Stomach (tissue), 19 donors: ENCODE data around the gene SMURF1. TPM values are rescaled to one million over a fixed set of nuclear protein-coding genes. Genes with fewer than 3 reads are reported as not detected.

Experiments
- DNase-seq, 2 donors: peaks; one replicate each; pipeline versions ENCODE4 v3.0.0 to v3.0.0-alpha.2; 2013 to 2019
- H3K27ac ChIP-seq, 5 donors: fragments of 200-600 bp in 4 of 5; sonication (generic) in 4 of 5; one replicate each; pipeline ENCODE4 v1.5.1; 2013 to 2019; ENCODE audit warnings: mild to moderate bottlenecking in 1 of 5, moderate library complexity in 1 of 5
- H3K27me3 ChIP-seq, 3 donors: fragments of 200-600 bp; sonication (generic); one replicate each; pipeline ENCODE4 v1.5.1; 2017 to 2019; ENCODE audit warnings: mixed run types in 1 of 3
- H3K36me3 ChIP-seq, 4 donors: fragments of 200-600 bp; sonication (generic); 1 replicate in 3 of 4; 2 replicates in 1 of 4; pipeline ENCODE4 v1.5.1; 2016 to 2019
- H3K4me1 ChIP-seq, 4 donors: fragments of 200-600 bp; sonication (generic); one replicate each; pipeline ENCODE4 v1.5.1; 2016 to 2019
- H3K4me3 ChIP-seq, 4 donors: fragments of 200-600 bp; sonication (generic) in 3 of 4; one replicate each; pipeline ENCODE4 v1.5.1; 2016 to 2019; ENCODE audit warnings: mild to moderate bottlenecking in 1 of 4
- H3K9me3 ChIP-seq, 4 donors: fragments of 200-600 bp; sonication (generic); one replicate each; pipeline ENCODE4 v1.5.1; 2016 to 2019
- CTCF ChIP-seq, 7 experiments: fragments of 450-650 bp in 4 of 7; fragments of 200-600 bp in 3 of 7; sonication (generic) in 3 of 7; IDR thresholded peaks; one replicate each; pipeline ENCODE4 v1.5.1; 2016 to 2019; ENCODE audit warnings: antibody characterized with exemption in 7 of 7, control low read depth in 2 of 7, mild to moderate bottlenecking in 1 of 7
- EP300 ChIP-seq: sonication (generic); formaldehyde crosslinking; IDR thresholded peaks from one replicate; pipeline ENCODE4 v1.6.1; 2017; ENCODE audit warnings: antibody characterized with exemption
- POLR2A ChIP-seq, 4 donors: fragments of 450-650 bp; IDR thresholded peaks; one replicate each; pipeline ENCODE4 v1.6.1; 2016; ENCODE audit warnings: antibody characterized with exemption in 4 of 4, control low read depth in 2 of 4, mild to moderate bottlenecking in 1 of 4, moderate library complexity in 1 of 4
- POLR2AphosphoS5 ChIP-seq, 3 donors: sonication (generic); formaldehyde crosslinking; IDR thresholded peaks; one replicate each; pipeline ENCODE4 v1.6.1; 2016; ENCODE audit warnings: antibody characterized with exemption in 3 of 3
- WGBS, 5 donors: extraction: QIAGEN DNeasy Blood & Tissue Kit in 3 of 5; methylation state at CpG; one replicate each; pipeline versions ENCODE4 v1.1.5 to v1.1.7; 2013 to 2018; 5-methylcytosine and 5-hydroxymethylcytosine counted together
- intact Hi-C: fragments of 100-400 bp; cut with DNase I; formaldehyde crosslinking; loops from one replicate; pipeline ENCODE4 v1.15.1; 2023; ENCODE audit warnings: low total_unique reads
- long read RNA-seq, 10 donors: transcript quantifications; one replicate each; lab custom pipeline, GENCODE V29; 2026
- polyA plus RNA-seq, 3 donors: library from polyadenylated mRNA; stranded (reverse); fragments of 200-250 nt; gene quantifications; one replicate each; pipeline ENCODE4 v1.2.3, GENCODE V29; 2013
- total RNA-seq, 5 donors: library from RNA; depleted of rRNA; stranded (reverse); fragments of >200 nt; gene quantifications; one replicate each; pipeline versions ENCODE4 v1.1.0 to v1.2.3, GENCODE V29; 2014 to 2016
- donor health status: healthy with polysubstance abuse.
- donor health status: Bipolar disorder and iron deficiency.
- donor health status: healthy.

Gene SMURF1
- total RNA-seq (10 to 100 TPM; 28.6 to 46.8 (median 36.5) TPM), polyA plus RNA-seq (10 to 100 TPM in 1 of 3 donors, 1 to 10 TPM in 2; 8.0 to 14.8 (median 9.4) TPM)
- long read RNA-seq, donor 1, result 0 reads
- long read RNA-seq, donor 2, full-length matches to known transcripts, result 3 of 3 reads
- long read RNA-seq, donor 2, partial matches to known transcripts, result 0 of 3 reads
- long read RNA-seq, donor 2, other reads (novel, unspliced or antisense), result 0 of 3 reads
- long read RNA-seq, donor 3, full-length matches to known transcripts, result 1 of 1 reads
- long read RNA-seq, donor 3, partial matches to known transcripts, result 0 of 1 reads
- long read RNA-seq, donor 3, other reads (novel, unspliced or antisense), result 0 of 1 reads
- long read RNA-seq, donor 4, result 0 reads
- long read RNA-seq, donor 5, full-length matches to known transcripts, result 2 of 2 reads
- long read RNA-seq, donor 5, partial matches to known transcripts, result 0 of 2 reads
- long read RNA-seq, donor 5, other reads (novel, unspliced or antisense), result 0 of 2 reads
- long read RNA-seq, donor 6, full-length matches to known transcripts, result 3 of 3 reads
- long read RNA-seq, donor 6, partial matches to known transcripts, result 0 of 3 reads
- long read RNA-seq, donor 6, other reads (novel, unspliced or antisense), result 0 of 3 reads
- long read RNA-seq, donor 7, full-length matches to known transcripts, result 1 of 1 reads
- long read RNA-seq, donor 7, partial matches to known transcripts, result 0 of 1 reads
- long read RNA-seq, donor 7, other reads (novel, unspliced or antisense), result 0 of 1 reads
- long read RNA-seq, donor 8, full-length matches to known transcripts, result 1 of 1 reads
- long read RNA-seq, donor 8, partial matches to known transcripts, result 0 of 1 reads
- long read RNA-seq, donor 8, other reads (novel, unspliced or antisense), result 0 of 1 reads
- long read RNA-seq, donor 9, result 0 reads
- long read RNA-seq, donor 10, result 0 reads

DNA sequence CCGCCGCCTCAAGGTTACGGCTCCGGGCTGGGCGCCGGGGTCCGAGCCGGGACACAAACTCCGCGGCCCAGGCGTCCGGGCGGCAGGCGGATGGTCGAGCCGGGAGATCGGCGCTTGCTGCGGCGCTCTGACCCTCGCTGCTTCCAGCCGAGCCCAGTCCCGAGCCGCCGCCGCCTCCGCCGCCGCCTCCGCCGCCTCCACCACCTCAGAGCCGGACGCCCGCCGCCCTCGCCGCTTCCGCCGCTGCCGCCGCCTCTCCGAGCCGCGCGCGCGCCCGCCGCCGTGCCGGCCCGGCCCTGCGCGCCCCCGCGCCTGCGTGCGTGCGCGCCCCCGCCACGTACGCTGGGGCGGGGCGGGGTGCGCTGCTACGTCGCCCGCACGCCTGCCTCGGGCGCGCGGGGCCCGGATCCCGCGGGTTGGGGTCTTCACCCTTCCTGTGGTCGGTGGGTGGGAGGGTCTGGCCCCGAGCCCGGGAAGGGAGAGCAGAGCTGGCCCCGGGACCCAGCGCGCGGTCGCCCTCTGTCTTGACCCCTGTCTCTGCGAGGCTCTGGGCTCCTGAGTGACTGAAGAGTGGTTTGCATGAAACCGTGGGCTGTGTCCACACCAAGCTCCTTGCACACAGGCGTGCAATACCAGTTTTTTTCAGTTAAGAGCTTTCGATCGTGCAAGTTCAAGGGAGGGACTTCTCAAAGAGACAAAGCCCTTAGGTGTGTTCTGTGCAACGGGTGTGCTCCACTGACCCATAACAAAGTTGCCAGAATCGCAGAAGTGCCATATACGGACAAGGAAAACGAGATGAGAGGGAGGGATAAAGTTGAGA is at the start of gene SMURF1:
TSS of gene SMURF1 (minus strand) at position 256 of the 820 bp plus-strand sequence. CDS start 328 bp downstream, outside the sequence.
- intact Hi-C loops, result loop anchor here (10.0 kb wide), 1 partner anchor 109 kb away; no protein-coding TSS in a partner anchor
- DNase-seq, result peak; percentile 76 to 90
- H3K4me3 ChIP-seq, result peak within 1 kb of the TSS; percentile 93 to 100 (median 97)
- H3K4me1 ChIP-seq, result peaks cover 20 to 49% (median 43%) of the 10 kb centered on the region in 4 donors
- H3K27ac ChIP-seq, result peak within 1 kb of the TSS; percentile 97 to 100 (median 99)
- 0 to 1% (median 0%) methylated on average over 8 to 94 of the region's 94 CpGs for WGBS, 5 donors
- H3K27me3 ChIP-seq, result no peaks in the 10 kb centered on the region
- no peaks in the 10 kb centered on the region for H3K36me3 ChIP-seq
- TF ChIP-seq EP300 (no peak), POLR2A (IDR thresholded peaks at IDR 0.05) (peak in 1 of 4 donors; percentile 11), POLR2AphosphoS5 (IDR thresholded peaks at IDR 0.05) (peak in 2 of 3 donors; percentile 64 to 66)
- H3K9me3 ChIP-seq, result no peaks in the 10 kb centered on the region

GRCh38 chr7:99191869-99192596 is 48.1 kb upstream of the SMURF1 start:
- Histone ChIP-seq H3K27ac (no peak overlapping the region), H3K4me1 (peaks cover 0 to 14% (median 2%) of the 10 kb centered on the region in 4 donors), H3K36me3 (no peaks in the 10 kb centered on the region), H3K27me3 (no peaks in the 10 kb centered on the region), H3K4me3 (no peak overlapping the region), H3K9me3 (no peaks in the 10 kb centered on the region)
- 93 to 96% (median 93%) methylated on average over 4 to 5 of the region's 5 CpGs for WGBS, 5 donors
- intact Hi-C loops, result no loop called here
- DNase-seq, result no peak
- TF ChIP-seq CTCF (IDR thresholded peaks at IDR 0.05), result no peak
- no peak for TF ChIP-seq EP300
- no peak for TF ChIP-seq POLR2A (IDR thresholded peaks at IDR 0.05)
- no peak for TF ChIP-seq POLR2AphosphoS5 (IDR thresholded peaks at IDR 0.05)

- no peak overlapping the region for H3K27ac ChIP-seq
- intact Hi-C loops, result no loop called here
- H3K4me3 ChIP-seq, result no peak overlapping the region
- peak in 1 of 2 donors; percentile 78 for DNase-seq
- H3K27me3 ChIP-seq, result no peaks in the 10 kb centered on the region
- H3K36me3 ChIP-seq, result no peaks in the 10 kb centered on the region
- no peaks in the 10 kb centered on the region for H3K9me3 ChIP-seq
- H3K4me1 ChIP-seq, result peaks cover 0 to 14% (median 2%) of the 10 kb centered on the region in 4 donors
- WGBS, 5 donors, result 32 to 48% (median 34%) methylated on average over 7 of the region's 7 CpGs
- TF ChIP-seq EP300 (no peak), POLR2AphosphoS5 (IDR thresholded peaks at IDR 0.05) (peak in 2 of 3 donors; percentile 24 to 53)
Measured at GRCh38 chr7:99190359-99191009, 46.6 kb upstream of the SMURF1 start.

DNA sequence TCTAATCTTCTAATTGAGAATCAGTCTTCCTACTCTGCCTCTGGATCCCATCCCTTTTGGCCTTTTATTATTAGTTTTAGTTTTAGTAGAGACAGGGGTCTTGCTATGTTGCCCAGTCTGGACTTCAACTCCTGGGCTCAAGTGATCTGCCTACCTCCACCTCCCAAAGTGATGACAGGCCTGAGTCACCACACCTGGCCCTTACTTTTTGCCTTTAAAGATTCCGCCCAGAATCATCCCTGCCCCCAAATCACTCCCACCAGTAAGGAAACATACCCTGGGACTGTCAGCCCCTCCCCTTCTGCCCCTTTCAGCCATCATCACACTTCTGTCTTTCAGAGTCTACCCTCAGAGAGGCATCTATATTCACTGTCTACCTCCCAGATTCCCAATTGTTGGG is 45.3 kb upstream of the SMURF1 start:
- H3K27ac ChIP-seq, result no peak overlapping the region
- H3K4me1 ChIP-seq, result peaks cover 0 to 14% (median 2%) of the 10 kb centered on the region in 4 donors
- no peak overlapping the region for H3K4me3 ChIP-seq
- intact Hi-C loops, result no loop called here
- no peak for TF ChIP-seq POLR2AphosphoS5 (IDR thresholded peaks at IDR 0.05)
- TF ChIP-seq CTCF (IDR thresholded peaks at IDR 0.05), result no peak
- no peak for TF ChIP-seq POLR2A (IDR thresholded peaks at IDR 0.05)
- no peak for TF ChIP-seq EP300
- no peaks in the 10 kb centered on the region for H3K27me3 ChIP-seq
- H3K9me3 ChIP-seq, result no peaks in the 10 kb centered on the region
- no peak for DNase-seq
- no peaks in the 10 kb centered on the region for H3K36me3 ChIP-seq
- 76 to 97% (median 95%) methylated on average over 1 of the region's 1 CpG for WGBS, 5 donors
